Activated effector memory CD4-positive, alpha-beta T cell treated with Interleukin-2 at 50 U/mL for 16 hours (primary cell): ENCODE results near the gene STX12.
"Not testable (repeated sequence)": the region's sequence is repeated elsewhere in the genome, so short reads cannot be mapped to it uniquely, and the experiment has no call there.

Source experiments
- DNase-seq: peaks from one replicate; pipeline ENCODE4 v3.0.0-alpha.2; 2020

The STX12 gene

DNA sequence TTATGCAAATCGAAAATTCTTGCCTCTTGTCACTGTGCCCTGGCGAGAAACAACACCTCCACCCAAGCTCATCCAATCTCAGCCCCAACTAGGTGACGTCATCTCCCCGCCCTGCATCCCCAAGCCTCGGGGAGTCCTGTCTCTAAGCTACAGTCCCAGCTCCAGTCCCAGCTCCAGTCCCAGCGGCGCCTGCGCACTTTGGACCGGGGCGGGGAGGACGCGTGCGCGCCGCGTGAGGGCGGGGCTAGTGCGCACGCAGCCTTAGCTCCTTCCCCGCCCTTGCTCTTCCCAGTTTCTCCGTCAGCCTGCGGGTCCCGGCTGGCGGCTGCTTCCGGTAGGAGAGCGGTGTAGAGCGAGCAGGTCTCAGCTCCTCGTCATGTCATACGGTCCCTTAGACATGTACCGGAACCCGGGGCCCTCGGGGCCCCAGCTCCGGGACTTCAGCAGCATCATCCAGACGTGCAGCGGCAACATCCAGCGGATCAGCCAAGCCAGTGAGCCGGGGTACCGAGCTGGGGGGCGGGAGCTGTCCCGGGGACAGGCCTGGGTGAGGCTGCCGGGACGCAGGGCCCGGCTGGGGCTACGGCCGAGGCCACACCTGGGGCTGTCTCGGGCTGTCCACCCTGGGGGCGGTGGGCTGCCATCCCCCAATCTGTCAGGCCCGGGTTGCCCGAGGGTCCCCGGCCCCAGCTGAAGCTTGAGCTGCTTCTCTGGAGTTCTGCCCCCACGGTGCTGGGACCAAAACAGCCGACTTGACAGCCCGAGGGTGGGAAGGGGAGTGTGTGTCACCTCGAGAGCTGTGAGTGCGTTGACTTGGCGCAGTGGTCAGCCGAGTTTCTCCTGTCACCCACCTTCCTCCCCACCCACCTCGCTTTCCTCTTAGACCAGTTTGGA, at the start of gene STX12:
Gene STX12, plus strand, starts transcription at position 288 of the 894 bp plus-strand sequence. Its CDS starts 89 bp downstream, at position 377.
- peak; percentile 97 for DNase-seq

DNA sequence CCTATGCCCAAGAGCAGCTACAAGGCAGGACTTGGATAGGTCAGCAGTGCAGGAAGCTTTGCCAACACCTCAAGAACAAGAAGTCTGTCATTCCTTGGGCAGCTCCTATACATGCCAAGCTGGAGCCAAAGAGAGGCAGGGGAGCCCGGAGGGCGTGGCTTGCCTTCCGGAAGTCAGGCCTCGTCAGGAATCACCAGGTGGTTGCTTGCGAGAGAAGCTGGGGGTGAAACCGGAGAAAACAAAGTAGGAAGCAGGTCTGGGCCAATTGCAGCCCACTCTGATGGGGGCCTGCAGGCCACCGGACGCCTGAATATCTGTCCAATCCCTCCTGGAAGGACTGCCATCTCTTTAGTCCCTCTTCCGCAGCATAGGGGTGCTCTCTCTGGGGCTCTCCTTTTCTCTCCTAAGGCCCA, 48.1 kb upstream of the STX12 start:
- no peak for DNase-seq

DNA sequence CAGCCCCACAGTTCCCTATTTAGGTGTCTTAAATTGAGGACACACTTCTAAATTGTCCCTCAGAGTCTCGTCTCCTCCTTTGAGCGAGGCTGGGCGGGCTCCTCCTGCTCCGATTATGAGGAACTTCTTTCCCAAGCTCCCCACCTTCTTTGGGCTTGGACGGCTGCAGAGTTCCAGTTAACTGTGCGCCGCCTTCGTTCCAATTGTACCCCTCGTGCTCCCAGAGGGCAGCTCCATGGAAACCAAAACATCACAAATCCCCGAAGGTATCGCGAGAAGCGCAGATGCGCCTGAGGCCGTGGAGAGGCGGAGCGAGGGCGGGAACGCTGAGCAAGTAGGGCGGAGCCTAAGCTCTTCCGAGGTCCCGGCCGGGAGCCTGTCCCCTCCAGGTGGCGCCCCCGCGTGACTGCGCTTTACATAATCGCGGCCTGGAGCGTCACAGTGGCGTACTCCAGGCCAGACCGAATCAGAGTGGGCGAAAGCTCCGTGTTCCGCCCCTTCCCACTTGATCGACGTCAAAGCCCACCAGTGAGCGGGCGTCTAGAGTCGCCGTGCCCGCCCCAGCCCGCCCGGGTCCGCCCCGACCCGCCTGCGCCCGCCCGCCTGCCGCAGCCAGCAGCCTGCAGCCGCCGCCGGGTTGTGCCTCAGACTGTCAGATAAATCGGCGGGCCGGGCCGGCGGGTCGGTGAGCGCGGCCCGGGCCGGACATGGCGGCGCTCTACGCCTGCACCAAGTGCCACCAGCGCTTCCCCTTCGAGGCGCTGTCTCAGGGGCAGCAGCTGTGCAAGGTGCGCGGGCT, 47.4 kb upstream of the STX12 start, which contains the start of gene FAM76A:
Gene FAM76A, plus strand, starts transcription at position 588 of the 799 bp plus-strand sequence. Its CDS starts 120 bp downstream, at position 708.
- peak; percentile 99 for DNase-seq

DNA sequence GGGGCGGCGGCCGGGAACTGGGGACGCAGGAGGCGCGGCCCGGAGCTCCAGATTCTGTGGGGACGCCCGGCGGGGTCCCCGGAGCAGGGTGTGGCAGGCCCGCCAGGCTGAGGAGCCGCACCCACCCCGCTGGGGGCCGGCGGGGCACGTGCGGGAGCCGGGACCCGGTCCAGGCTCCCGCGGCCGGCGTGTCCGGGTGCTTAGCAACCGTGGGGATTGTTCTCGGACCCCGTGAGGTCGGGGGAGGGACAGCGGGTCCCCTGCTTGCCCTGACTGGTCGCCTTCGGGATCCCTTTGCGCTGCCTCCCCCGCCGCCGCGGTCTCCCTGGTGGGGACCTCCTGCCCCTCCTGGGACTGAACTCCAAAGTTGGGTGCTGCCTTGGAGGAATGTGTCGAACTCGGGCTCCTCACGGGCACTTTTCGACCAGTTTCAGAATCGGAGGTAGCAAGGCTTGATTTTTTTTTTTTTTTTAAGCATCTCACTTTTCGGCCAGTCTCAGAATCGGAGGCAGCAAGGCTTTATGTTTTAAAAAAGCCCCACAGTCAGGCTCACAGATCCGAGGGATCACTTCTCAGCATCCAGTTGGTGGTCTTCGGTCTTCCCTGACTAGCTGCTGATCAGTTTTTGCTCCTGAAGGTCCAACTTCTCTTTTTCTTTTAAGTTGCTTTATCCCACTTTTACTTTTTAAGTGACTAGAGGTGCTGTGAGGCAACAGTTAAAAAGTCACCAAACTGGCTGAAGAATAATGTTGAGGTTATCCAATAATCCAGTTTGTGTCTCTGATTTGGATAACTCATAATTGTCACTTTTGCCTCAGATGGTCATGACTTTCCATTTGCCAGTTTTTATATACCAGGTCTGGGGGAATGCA, 46.6 kb upstream of the STX12 start:
- DNase-seq = no peak

DNA sequence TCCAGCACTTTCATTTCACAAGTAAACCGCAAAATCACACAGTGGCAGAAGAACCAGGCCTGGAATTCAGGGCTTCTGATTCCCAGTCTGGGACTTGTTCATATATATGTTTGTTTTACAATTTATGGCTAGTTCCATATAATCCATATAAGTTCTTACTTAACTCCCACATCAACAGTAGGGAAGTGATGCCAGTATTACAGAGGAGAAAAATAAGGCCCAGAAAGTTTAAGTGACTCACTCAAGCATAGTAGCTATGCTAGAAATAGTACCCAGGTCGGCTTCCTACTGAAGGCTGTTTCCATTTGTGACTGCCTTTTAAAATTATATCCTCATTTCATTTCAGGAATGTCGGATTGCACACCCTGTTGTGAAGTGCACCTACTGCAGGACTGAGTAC, 45.9 kb upstream of the STX12 start:
- no peak for DNase-seq

- DNase-seq = no peak
Observed at GRCh38 chr1:27736252-27736651, 36.8 kb upstream of the STX12 start.

GRCh38 chr1:27741121-27741520, 31.9 kb upstream of the STX12 start:
- no peak for DNase-seq

DNA sequence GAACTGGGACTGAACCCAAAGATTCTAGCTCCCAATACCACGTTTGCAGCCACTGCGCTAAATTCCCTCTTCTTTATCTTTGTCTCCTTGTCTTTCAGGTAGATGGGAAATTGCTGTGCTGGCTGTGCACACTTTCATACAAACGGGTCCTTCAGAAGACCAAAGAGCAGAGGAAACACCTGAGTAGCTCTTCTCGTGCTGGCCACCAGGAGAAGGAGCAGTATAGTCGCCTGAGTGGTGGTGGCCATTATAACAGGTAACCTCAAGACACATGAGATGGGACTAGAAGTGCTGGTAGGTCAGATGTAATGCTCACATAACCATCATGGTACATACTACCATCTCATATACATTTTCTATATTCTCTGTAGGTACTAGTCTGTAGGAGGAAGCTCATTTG, 28.5 kb upstream of the STX12 start:
- no peak for DNase-seq

DNA sequence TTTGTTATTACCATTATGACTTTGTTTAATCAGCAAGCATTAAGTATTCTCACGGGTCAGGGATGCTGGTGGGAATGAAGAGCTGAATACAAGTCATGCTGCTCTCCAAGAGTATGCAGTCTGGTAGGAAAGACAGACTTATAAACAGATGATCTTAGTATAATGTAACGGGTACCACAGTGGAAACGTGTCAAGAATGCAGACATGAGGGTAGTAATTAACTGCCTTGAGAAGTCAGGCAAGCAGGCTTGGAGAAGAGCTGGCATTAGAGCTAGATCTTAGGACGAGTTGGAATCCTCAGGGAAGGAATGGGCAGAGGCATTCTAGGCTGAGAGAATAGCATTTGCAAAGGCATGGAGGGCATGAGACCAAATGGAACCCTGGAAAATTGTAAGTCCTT, 27.6 kb upstream of the STX12 start:
- DNase-seq = no peak

DNA sequence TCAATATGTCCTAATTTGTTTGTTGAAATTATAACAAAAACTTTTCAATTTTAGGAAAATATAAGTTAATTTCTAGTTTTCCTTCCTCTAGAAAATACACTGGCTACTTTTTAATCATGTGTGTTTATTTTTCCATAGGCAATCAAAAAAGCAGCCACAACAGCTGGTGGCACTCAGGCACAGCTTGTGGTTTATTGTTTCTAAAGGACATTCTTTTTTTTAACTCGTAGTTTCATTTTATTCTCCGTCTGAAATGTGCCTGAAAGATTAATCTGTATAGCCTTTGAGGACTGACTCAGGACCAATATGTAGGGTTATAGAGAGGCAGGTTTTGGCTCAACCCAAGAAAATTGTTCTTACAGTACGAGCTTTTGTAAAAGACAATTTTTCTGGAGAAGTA, 20.7 kb upstream of the STX12 start:
- no peak for DNase-seq

DNA sequence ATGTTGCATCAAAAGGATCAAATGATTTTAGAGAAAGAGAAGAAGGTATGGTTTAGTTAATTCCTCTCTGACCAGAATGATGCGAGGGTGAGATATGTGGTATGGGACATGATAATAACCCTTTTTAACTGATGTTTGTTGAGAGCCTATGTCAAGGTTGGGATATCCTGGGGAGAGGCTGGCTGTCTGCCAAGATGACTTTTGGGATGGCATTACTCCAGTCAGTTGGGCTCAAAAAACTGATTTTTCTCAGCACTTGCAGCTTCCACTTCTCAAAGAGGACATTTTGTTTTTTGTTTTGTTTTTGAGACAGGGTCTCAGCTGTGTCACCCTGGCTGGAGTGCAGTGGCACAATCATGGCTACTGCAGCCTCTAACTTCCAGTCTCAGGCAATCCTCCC, 17.7 kb upstream of the STX12 start:
- no peak for DNase-seq

- no peak for DNase-seq
Observed at GRCh38 chr1:27755865-27756264, 17.2 kb upstream of the STX12 start.

GRCh38 chr1:27759236-27759635, 13.8 kb upstream of the STX12 start:
- no peak for DNase-seq

- no peak for DNase-seq
Observed at GRCh38 chr1:27760426-27760825, 12.6 kb upstream of the STX12 start.

- no peak for DNase-seq
Observed at GRCh38 chr1:27762033-27762432, 11.0 kb upstream of the STX12 start.

DNA sequence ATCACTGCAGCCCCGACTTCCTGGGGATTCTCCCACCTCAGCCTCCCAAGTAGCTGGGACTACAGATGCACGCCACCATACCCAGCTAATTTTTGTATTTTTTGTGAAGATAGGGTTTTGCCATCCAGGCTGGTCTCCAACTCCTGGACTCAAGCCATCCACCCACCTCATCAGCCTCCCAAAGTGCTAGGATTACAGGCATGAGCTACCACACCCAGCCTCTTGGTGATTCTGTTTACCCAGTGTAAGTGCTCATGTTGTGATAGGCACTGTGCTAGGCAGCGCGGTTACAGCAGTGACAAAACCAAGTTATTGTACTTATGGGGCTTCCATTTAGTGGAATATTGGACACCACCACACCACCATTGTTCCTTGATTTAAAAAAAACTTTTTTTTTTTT, 9.7 kb upstream of the STX12 start:
- DNase-seq = no peak

DNA sequence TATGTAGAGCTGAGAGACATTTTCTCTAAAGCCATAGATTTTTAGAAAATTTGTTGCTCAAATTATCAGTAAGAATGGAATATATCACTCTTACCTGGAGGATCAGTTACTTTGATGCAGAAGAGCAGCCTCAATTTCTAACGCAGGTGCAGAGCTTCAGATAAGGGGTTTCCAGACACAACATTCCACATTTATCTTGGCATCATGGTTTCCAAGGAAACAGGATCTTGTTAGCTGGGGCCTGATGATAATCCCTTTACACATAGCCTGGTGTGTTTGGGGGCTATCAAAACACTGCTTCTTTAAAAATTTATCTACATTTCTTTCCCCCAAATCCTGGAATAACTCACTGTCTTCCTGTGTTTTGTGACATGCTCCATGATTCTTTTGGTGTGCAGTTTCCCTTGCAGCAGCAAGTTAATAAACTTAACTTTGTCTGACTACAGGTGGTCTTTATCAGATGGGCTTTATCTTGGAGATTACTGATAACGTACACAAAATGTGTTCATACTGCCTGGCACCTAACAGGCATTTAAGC, 2.7 kb upstream of the STX12 start:
- DNase-seq = no peak

DNA sequence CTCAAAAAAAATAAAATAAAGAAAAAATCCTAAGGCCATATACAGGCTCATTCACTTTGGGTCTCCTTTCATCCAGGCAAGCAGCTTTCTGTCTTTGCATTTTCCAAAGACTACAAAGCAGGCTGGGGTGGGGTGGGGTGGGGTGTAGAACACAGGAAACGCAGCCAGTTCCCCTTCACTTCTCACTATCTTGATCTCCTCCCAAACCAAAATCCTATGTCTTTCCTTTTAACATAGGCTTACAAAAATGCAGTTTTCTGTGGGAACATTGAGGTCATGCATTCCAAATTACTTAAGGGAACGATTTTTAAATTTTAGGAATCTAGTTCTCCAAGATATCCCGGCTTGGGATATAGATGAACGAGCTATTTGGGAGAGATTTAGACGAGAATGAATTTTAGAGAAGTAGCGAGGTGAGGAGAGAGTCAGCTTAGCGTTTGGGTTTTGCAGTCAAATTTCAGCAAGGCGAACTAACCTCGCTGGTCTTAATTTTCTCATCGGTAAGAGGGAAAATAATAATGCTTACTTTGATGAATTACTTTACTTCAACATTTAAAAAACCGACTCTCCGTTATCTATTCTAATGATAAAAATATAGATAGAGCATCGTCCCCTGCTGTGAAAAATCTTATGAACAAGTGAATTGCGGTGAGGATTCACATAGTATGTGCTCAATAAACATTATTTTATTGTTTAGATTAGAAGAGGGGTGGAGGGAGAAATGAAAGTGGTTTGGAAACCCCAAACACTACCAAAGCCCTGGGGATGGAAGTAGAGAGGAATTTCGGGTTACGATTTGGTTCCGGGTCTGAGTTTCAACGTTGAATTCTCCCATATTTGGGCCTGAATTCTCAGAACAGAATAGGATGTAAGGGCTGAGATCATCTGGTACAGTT, 735 bp upstream of the STX12 start:
- no peak for DNase-seq

DNA sequence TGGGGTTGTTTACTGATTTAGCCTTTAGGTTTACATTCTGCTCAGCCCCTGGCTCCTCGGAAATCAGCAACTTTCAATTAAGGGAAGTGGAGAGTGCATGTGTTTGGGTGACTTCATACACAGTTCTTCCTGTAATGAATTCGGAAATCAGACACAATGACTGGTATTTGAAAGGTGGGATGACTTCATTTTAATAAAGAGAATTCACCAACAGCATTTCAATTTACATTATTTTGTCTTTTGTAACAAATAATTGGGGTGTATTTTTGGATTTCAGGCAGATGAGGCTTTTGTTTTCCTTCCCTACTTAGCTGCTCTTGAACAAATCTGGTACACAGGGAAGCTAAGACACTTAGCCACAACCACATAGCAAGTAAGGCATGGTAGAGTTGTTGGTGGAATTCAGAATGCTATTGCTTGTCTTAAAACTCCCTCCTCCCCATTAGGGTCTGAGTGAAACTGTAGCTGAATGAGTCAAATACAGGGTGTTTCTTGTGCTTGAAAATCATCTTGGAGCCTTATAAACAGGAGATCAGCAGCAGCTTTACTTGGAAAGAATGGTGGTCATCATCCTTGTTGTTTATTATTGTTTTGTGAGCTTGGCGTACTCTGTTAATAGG, 917 bp downstream of the STX12 start:
- no peak for DNase-seq

DNA sequence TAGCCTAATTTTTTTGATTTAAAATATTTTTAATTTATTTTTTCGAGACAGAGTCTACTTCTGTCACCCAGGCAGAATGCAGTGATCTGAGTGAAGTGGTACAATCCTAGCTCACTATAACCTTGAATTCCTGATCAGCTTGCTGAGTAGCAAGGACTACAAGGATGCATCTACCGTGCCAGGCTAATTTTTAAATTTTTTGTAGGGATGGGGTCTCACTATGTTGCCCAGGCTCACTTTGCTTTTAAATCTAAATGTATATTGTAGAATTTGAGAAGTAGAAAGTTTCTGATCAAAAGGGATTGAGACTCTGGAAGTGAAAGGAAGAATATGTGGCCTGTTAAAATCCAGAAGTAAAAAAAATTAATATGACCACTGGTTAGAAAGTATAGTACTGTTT, 1.6 kb downstream of the STX12 start:
- DNase-seq = no peak

GRCh38 chr1:27775336-27775735, 2.3 kb downstream of the STX12 start:
- DNase-seq = not testable (repeated sequence)
